DMS53 treated with DMSO at 0.1 percent for 48 hours (cell line): ENCODE results near the gene SF1.

ENCODE experiments used
- DNase-seq: peaks from one replicate; lab custom pipeline; 2025; ENCODE audit not compliant: unreplicated experiment; lab: John Stamatoyannopoulos, UW

SF1 gene

GRCh38 chr11:64728757-64729365, 49.5 kb downstream of the SF1 start:
- DNase-seq = no peak

GRCh38 chr11:64726867-64727530, 51.3 kb downstream of the SF1 start:
- DNase-seq = no peak

- DNase-seq = no peak
Observed at GRCh38 chr11:64726211-64726641, 52.1 kb downstream of the SF1 start.

GRCh38 chr11:64724863-64725532, 53.3 kb downstream of the SF1 start:
- no peak for DNase-seq

- DNase-seq = no peak
Observed at GRCh38 chr11:64723907-64724862, 54.2 kb downstream of the SF1 start.

GRCh38 chr11:64723117-64723906, 55.0 kb downstream of the SF1 start, which contains the start of gene NRXN2:
Gene NRXN2 (minus strand): TSS chr11:64723197. CDS start chr11:64713699, 9,498 bp downstream.
- peak; percentile 70 for DNase-seq

GRCh38 chr11:64722141-64723065, 55.9 kb downstream of the SF1 start:
- DNase-seq = no peak

- DNase-seq = no peak
Observed at GRCh38 chr11:64721359-64721699, 57.0 kb downstream of the SF1 start.

- DNase-seq = no peak
Observed at GRCh38 chr11:64720640-64721358, 57.5 kb downstream of the SF1 start.

- DNase-seq = no peak
Observed at GRCh38 chr11:64720167-64720566, 58.2 kb downstream of the SF1 start.

GRCh38 chr11:64719406-64719805, 58.9 kb downstream of the SF1 start:
- no peak for DNase-seq

- DNase-seq = no peak
Observed at GRCh38 chr11:64718780-64719124, 59.6 kb downstream of the SF1 start.

GRCh38 chr11:64718084-64718779, 60.1 kb downstream of the SF1 start:
- no peak for DNase-seq

- DNase-seq = no peak
Observed at GRCh38 chr11:64717268-64717578, 61.1 kb downstream of the SF1 start.

- no peak for DNase-seq
Observed at GRCh38 chr11:64716473-64717267, 61.7 kb downstream of the SF1 start.

GRCh38 chr11:64715756-64716472, 62.4 kb downstream of the SF1 start:
- DNase-seq = no peak

- no peak for DNase-seq
Observed at GRCh38 chr11:64715110-64715509, 63.2 kb downstream of the SF1 start.
